MCF 10A (cell line): ENCODE data around the gene CFAP119. TPM values are rescaled to one million over a fixed set of nuclear protein-coding genes. Genes with fewer than 3 reads are reported as not detected.

ENCODE experiments used
- BruUV-seq: library from RNA; stranded (reverse); fragments of 400-500 nt; replicated peaks from 2 replicates; lab custom pipeline; 2021; lab: Mats Ljungman, UMichigan
- CTCF ChIA-PET: fragments of 300-600 bp; sonication (Branson Sonifier 250); formaldehyde crosslinking; extraction: SDS; loops from one replicate; lab custom pipeline; 2021; ENCODE audit warnings: antibody characterized with exemption, inconsistent platforms; lab: Yijun Ruan, JAX
- POLR2A ChIA-PET: fragments of 300-600, 350-650 bp; sonication (Branson Sonifier 250); formaldehyde crosslinking; extraction: SDS; loops from one replicate; lab custom pipeline; 2020; ENCODE audit warnings: antibody characterized with exemption, inconsistent platforms; lab: Yijun Ruan, JAX
- DNase-seq: peaks from one replicate; pipeline ENCODE4 v3.0.0-alpha.2; 2018; ENCODE audit not compliant: unreplicated experiment
- H3K27ac Mint-ChIP-seq: one replicate; pipeline ENCODE4 v1.8.0; 2022; ENCODE audit warnings: mild to moderate bottlenecking, low read depth, mixed read lengths; ENCODE audit not compliant: unreplicated experiment
- H3K27me3 Mint-ChIP-seq: one replicate; pipeline ENCODE4 v1.8.0; 2022; ENCODE audit warnings: mixed read lengths; ENCODE audit not compliant: insufficient read depth, unreplicated experiment
- H3K36me3 Mint-ChIP-seq: one replicate; pipeline ENCODE4 v1.8.0; 2022; ENCODE audit warnings: mild to moderate bottlenecking, moderate library complexity, mixed read lengths; ENCODE audit not compliant: insufficient read depth, unreplicated experiment
- H3K4me1 Mint-ChIP-seq: one replicate; pipeline ENCODE4 v1.8.0; 2022; ENCODE audit warnings: mixed read lengths; ENCODE audit not compliant: insufficient read depth, unreplicated experiment
- H3K4me3 Mint-ChIP-seq: one replicate; pipeline ENCODE4 v1.8.0; 2022; ENCODE audit warnings: mild to moderate bottlenecking, moderate library complexity, mixed read lengths; ENCODE audit not compliant: unreplicated experiment
- H3K9me3 Mint-ChIP-seq: one replicate; pipeline ENCODE4 v1.8.0; 2022; ENCODE audit warnings: mixed read lengths; ENCODE audit not compliant: unreplicated experiment
- CTCF ChIP-seq: fragments of 200-600 bp; IDR thresholded peaks from one replicate; pipeline ENCODE4 v1.8.0; 2022; ENCODE audit warnings: antibody characterized with exemption, mild to moderate bottlenecking; ENCODE audit not compliant: unreplicated experiment
- intact Hi-C: fragments of 100-400 bp; cut with micrococcal nuclease; formaldehyde crosslinking; loops from 2 replicates; pipeline ENCODE4 v1.14.1; 2022
- total RNA-seq: library from RNA; stranded (reverse); gene quantifications from 2 replicates; pipeline ENCODE4 v1.2.3, GENCODE V29; 2022

Gene CFAP119
- total RNA-seq, 1 experiment from 2014 or later, result 5.2 TPM

DNA sequence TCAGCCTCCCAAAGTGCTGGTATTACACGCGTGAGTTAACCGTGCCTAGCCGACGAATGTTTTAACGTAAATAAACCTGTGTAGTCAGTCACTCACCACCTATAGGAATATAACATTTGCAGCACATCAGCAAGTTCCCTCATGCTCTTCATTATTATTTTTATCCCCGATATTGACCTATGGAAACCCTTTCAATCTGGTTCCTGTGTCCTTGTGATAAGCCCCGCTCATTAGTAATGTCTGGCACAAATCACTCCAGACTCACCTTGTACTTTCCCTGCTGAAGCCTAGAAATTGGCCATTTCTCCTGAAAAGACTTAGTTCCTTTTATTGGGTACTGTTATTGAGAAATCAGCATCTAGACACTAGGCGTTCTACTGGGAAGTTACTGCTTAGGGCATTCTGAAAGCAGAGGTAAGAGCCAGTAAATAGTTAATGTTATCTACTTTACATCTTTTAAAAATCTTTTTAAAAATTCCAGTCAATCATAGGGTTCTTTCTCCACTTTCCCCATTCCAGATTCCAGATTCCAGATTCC lies 15.2 kb downstream of the CFAP119 start:
- Mint-ChIP-seq H3K36me3 (peaks cover 75% of the 10 kb centered on the region), H3K4me3 (no peak overlapping the region), H3K27me3 (no peaks in the 10 kb centered on the region), H3K9me3 (no peaks in the 10 kb centered on the region), H3K4me1 (peaks cover 36% of the 10 kb centered on the region), H3K27ac (peak overlapping the region; percentile 86)
- DNase-seq, result no peak
- BruUV-seq, result no TSS peak
- ChIA-PET POLR2A (interaction anchor here (0.8 to 5.1 kb wide), 9 partner anchors 13 to 820 kb away, joined by 3 to 55 read pairs (median 7); partner anchors contain the start of genes FBRS, KCTD13 and ZNF689), CTCF (interaction anchor here (1.2 kb wide), 1 partner anchor 24 kb away, joined by 4 read pairs; no protein-coding TSS in a partner anchor)
- TF ChIP-seq CTCF, result no peak
- intact Hi-C loops, result no loop called here

DNA sequence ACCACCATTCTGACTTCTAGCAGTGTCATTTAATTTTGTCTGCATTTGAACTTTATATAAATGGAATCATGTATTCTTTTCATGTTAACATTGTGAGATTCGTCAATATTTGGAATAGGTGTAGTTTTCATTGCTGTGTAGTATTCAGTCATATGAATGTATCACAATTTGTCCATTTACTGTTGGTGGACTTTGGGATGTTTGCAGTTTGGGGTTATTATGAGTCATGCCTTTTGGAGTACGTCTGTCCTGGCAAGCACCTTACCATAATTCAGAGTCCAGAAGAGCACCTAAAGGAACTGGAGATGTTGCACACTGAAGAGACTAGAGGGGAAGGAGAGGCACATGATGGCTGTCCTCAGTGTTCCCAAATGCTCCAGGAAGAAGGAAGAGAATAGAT lies 16.8 kb downstream of the CFAP119 start:
- H3K36me3 Mint-ChIP-seq, result peaks cover 76% of the 10 kb centered on the region
- H3K27me3 Mint-ChIP-seq, result no peaks in the 10 kb centered on the region
- BruUV-seq, result no TSS peak
- POLR2A ChIA-PET, result no interaction called here
- H3K4me3 Mint-ChIP-seq, result no peak overlapping the region
- no peak for DNase-seq
- TF ChIP-seq CTCF, result no peak
- peaks cover 53% of the 10 kb centered on the region for H3K4me1 Mint-ChIP-seq
- H3K27ac Mint-ChIP-seq, result peak overlapping the region; percentile 25
- CTCF ChIA-PET, result interaction anchor here (0.6 kb wide), 2 partner anchors 151 to 199 kb away, joined by 3 read pairs; partner anchors contain the start of gene CTF1
- H3K9me3 Mint-ChIP-seq, result no peaks in the 10 kb centered on the region
- intact Hi-C loops, result no loop called here

DNA sequence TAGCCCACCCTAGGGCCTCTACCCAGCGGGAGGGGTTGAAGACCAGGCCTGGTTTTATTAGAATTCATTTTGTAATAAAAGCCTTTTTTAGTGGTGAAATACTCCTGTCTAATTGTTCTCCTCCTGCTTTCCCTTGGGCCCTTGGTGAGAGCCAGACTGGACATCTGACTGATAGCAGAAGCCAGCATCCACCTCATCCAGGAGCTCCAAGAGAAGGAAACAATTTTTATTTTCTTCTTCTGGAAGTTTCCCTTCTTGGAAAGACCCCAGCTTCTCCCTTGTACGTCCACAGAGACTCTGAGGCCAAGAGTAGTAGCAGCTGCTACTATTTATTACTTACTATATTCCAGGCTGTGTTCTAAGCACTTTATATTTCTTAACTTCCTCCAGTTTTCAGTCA lies 17.7 kb downstream of the CFAP119 start:
- Mint-ChIP-seq H3K36me3 (peaks cover 82% of the 10 kb centered on the region), H3K27ac (peak overlapping the region; percentile 25), H3K27me3 (no peaks in the 10 kb centered on the region), H3K4me3 (no peak overlapping the region), H3K9me3 (no peaks in the 10 kb centered on the region), H3K4me1 (peaks cover 49% of the 10 kb centered on the region)
- POLR2A ChIA-PET, result interaction anchor here (0.7 to 1.4 kb wide), 2 partner anchors 27 to 118 kb away, joined by 3 to 4 read pairs; no protein-coding TSS in a partner anchor
- CTCF ChIA-PET, result interaction anchor here (1.0 kb wide), 1 partner anchor 198 kb away, joined by 3 read pairs; no protein-coding TSS in a partner anchor
- no TSS peak for BruUV-seq
- intact Hi-C loops, result no loop called here
- TF ChIP-seq CTCF, result no peak
- DNase-seq, result no peak

DNA sequence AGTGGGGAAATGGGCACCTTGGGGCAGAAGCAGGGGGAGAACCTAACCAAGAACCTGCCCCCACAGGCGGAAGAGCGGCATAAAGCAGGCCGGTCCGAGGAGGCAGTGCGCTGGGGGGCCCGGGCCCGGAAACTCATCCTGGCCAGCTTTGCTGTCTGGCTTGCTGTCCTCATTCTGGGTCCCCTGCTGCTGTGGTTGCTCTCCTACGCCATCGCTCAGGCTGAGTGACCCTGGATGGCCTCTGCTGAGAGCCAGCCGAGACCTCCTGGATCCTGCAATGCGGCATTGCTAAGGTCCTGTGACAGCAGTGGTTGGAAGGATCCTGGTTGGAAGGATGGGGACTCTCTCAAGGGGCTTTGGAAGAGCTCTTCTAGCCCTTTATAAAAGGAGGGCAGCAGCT lies 18.1 kb downstream of the CFAP119 start:
- POLR2A ChIA-PET, result interaction anchor here (1.4 to 4.1 kb wide), 2 partner anchors 18 to 26 kb away, joined by 4 to 41 read pairs; partner anchors contain the start of genes CFAP119 and RNF40
- Mint-ChIP-seq H3K9me3 (no peaks in the 10 kb centered on the region), H3K4me3 (no peak overlapping the region), H3K4me1 (peaks cover 49% of the 10 kb centered on the region), H3K27me3 (no peaks in the 10 kb centered on the region), H3K27ac (no peak overlapping the region), H3K36me3 (peaks cover 85% of the 10 kb centered on the region)
- CTCF ChIA-PET, result interaction anchor here (1.0 kb wide), 1 partner anchor 198 kb away, joined by 3 read pairs; no protein-coding TSS in a partner anchor
- intact Hi-C loops, result no loop called here
- no peak for DNase-seq
- no TSS peak for BruUV-seq
- no peak for TF ChIP-seq CTCF
